Stomach (tissue), 9 donors: ENCODE measurements around the gene S1PR4. TPM values are rescaled to one million over a fixed set of nuclear protein-coding genes. Genes with fewer than 3 reads are reported as not detected.

Experiments used
- DNase-seq, 2 donors: peaks; one replicate each; pipeline versions ENCODE4 v3.0.0 to v3.0.0-alpha.2; 2013 to 2019
- H3K27ac ChIP-seq, 5 donors: fragments of 200-600 bp in 4 of 5; sonication (generic) in 4 of 5; one replicate each; pipeline ENCODE4 v1.5.1; 2013 to 2019; ENCODE audit warnings: mild to moderate bottlenecking in 1 of 5, moderate library complexity in 1 of 5
- H3K27me3 ChIP-seq, 3 donors: fragments of 200-600 bp; sonication (generic); one replicate each; pipeline ENCODE4 v1.5.1; 2017 to 2019; ENCODE audit warnings: mixed run types in 1 of 3
- H3K36me3 ChIP-seq, 4 donors: fragments of 200-600 bp; sonication (generic); 1 replicate in 3 of 4; 2 replicates in 1 of 4; pipeline ENCODE4 v1.5.1; 2016 to 2019
- H3K4me1 ChIP-seq, 4 donors: fragments of 200-600 bp; sonication (generic); one replicate each; pipeline ENCODE4 v1.5.1; 2016 to 2019
- H3K4me3 ChIP-seq, 4 donors: fragments of 200-600 bp; sonication (generic) in 3 of 4; one replicate each; pipeline ENCODE4 v1.5.1; 2016 to 2019; ENCODE audit warnings: mild to moderate bottlenecking in 1 of 4
- H3K9me3 ChIP-seq, 4 donors: fragments of 200-600 bp; sonication (generic); one replicate each; pipeline ENCODE4 v1.5.1; 2016 to 2019
- CTCF ChIP-seq, 7 experiments: fragments of 450-650 bp in 4 of 7; fragments of 200-600 bp in 3 of 7; sonication (generic) in 3 of 7; IDR thresholded peaks; one replicate each; pipeline ENCODE4 v1.5.1; 2016 to 2019; ENCODE audit warnings: antibody characterized with exemption in 7 of 7, control low read depth in 2 of 7, mild to moderate bottlenecking in 1 of 7
- EP300 ChIP-seq: sonication (generic); formaldehyde crosslinking; IDR thresholded peaks from one replicate; pipeline ENCODE4 v1.6.1; 2017; ENCODE audit warnings: antibody characterized with exemption
- POLR2A ChIP-seq, 4 donors: fragments of 450-650 bp; IDR thresholded peaks; one replicate each; pipeline ENCODE4 v1.6.1; 2016; ENCODE audit warnings: antibody characterized with exemption in 4 of 4, control low read depth in 2 of 4, mild to moderate bottlenecking in 1 of 4, moderate library complexity in 1 of 4
- POLR2AphosphoS5 ChIP-seq, 3 donors: sonication (generic); formaldehyde crosslinking; IDR thresholded peaks; one replicate each; pipeline ENCODE4 v1.6.1; 2016; ENCODE audit warnings: antibody characterized with exemption in 3 of 3
- WGBS, 5 donors: extraction: QIAGEN DNeasy Blood & Tissue Kit in 3 of 5; methylation state at CpG; one replicate each; pipeline versions ENCODE4 v1.1.5 to v1.1.7; 2013 to 2018; 5-methylcytosine and 5-hydroxymethylcytosine counted together
- intact Hi-C: fragments of 100-400 bp; cut with DNase I; formaldehyde crosslinking; loops from one replicate; pipeline ENCODE4 v1.15.1; 2023; ENCODE audit warnings: low total_unique reads
- polyA plus RNA-seq, 3 donors: library from polyadenylated mRNA; stranded (reverse); fragments of 200-250 nt; gene quantifications; one replicate each; pipeline ENCODE4 v1.2.3, GENCODE V29; 2013
- total RNA-seq, 5 donors: library from RNA; depleted of rRNA; stranded (reverse); fragments of >200 nt; gene quantifications; one replicate each; pipeline versions ENCODE4 v1.1.0 to v1.2.3, GENCODE V29; 2014 to 2016
- donor health status: healthy with polysubstance abuse.
- donor health status: Bipolar disorder and iron deficiency.
- donor health status: healthy.

S1PR4 gene
- total and polyA plus RNA-seq, 8 donors, result 1.3 to 22.2 (median 3.4) TPM; not detected in 2

- TF ChIP-seq POLR2AphosphoS5 (IDR thresholded peaks at IDR 0.05), result no peak
- no peak for TF ChIP-seq POLR2A (IDR thresholded peaks at IDR 0.05)
- TF ChIP-seq EP300, result no peak
- TF ChIP-seq CTCF (IDR thresholded peaks at IDR 0.05), result no peak
- H3K9me3 ChIP-seq, result no peaks in the 10 kb centered on the region
- 56 to 72% (median 64%) methylated on average over 4 of the region's 4 CpGs for WGBS, 5 donors
- peaks cover 0 to 17% (median 13%) of the 10 kb centered on the region in 4 donors for H3K4me1 ChIP-seq
- peaks cover 0 to 18% (median 0%) of the 10 kb centered on the region in 3 donors for H3K27me3 ChIP-seq
- no peak for DNase-seq
- H3K27ac ChIP-seq, result peak overlapping the region in 3 of 5 donors; percentile 66 to 80 (median 77)
- H3K4me3 ChIP-seq, result no peak overlapping the region
- H3K36me3 ChIP-seq, result no peaks in the 10 kb centered on the region
- intact Hi-C loops, result no loop called here
Measured at GRCh38 chr19:3133793-3134116, 44.8 kb upstream of the S1PR4 start.

- intact Hi-C loops, result no loop called here
- Histone ChIP-seq H3K4me3 (peak within 1 kb of the TSS; percentile 25 to 59 (median 44)), H3K27ac (peak within 1 kb of the TSS in 4 of 5 donors; percentile 50 to 84 (median 74)), H3K9me3 (no peaks in the 10 kb centered on the region), H3K36me3 (no peaks in the 10 kb centered on the region), H3K27me3 (peaks cover 0 to 18% (median 0%) of the 10 kb centered on the region in 3 donors), H3K4me1 (peaks cover 0 to 25% (median 14%) of the 10 kb centered on the region in 4 donors)
- TF ChIP-seq EP300 (no peak), CTCF (IDR thresholded peaks at IDR 0.05) (no peak), POLR2A (IDR thresholded peaks at IDR 0.05) (no peak), POLR2AphosphoS5 (IDR thresholded peaks at IDR 0.05) (no peak)
- 28 to 47% (median 32%) methylated on average over 26 to 40 of the region's 40 CpGs for WGBS, 5 donors
- peak; percentile 61 to 80 for DNase-seq
Measured at GRCh38 chr19:3135961-3136683, 42.4 kb upstream of the S1PR4 start, which contains the start of gene GNA15. GNA15 (plus strand) TSS chr19:3136033; CDS start chr19:3136451, 418 bp downstream.

- no peak for DNase-seq
- H3K9me3 ChIP-seq, result no peaks in the 10 kb centered on the region
- peaks cover 0 to 18% (median 0%) of the 10 kb centered on the region in 3 donors for H3K27me3 ChIP-seq
- 55 to 71% (median 64%) methylated on average over 13 to 16 of the region's 16 CpGs for WGBS, 5 donors
- peak overlapping the region in 4 of 5 donors; percentile 50 to 84 (median 74) for H3K27ac ChIP-seq
- H3K4me1 ChIP-seq, result peaks cover 0 to 30% (median 19%) of the 10 kb centered on the region in 4 donors
- intact Hi-C loops, result no loop called here
- peak overlapping the region; percentile 25 to 59 (median 44) for H3K4me3 ChIP-seq
- TF ChIP-seq POLR2AphosphoS5 (IDR thresholded peaks at IDR 0.05) (no peak), CTCF (IDR thresholded peaks at IDR 0.05) (no peak), EP300 (no peak), POLR2A (IDR thresholded peaks at IDR 0.05) (no peak)
- no peaks in the 10 kb centered on the region for H3K36me3 ChIP-seq
Measured at GRCh38 chr19:3136684-3137055, 41.9 kb upstream of the S1PR4 start.

- Histone ChIP-seq H3K4me1 (peaks cover 0 to 34% (median 24%) of the 10 kb centered on the region in 4 donors), H3K4me3 (peak overlapping the region; percentile 25 to 59 (median 44)), H3K9me3 (no peaks in the 10 kb centered on the region), H3K27ac (peak overlapping the region in 3 of 5 donors; percentile 50 to 84 (median 82)), H3K27me3 (peaks cover 0 to 18% (median 0%) of the 10 kb centered on the region in 3 donors), H3K36me3 (no peaks in the 10 kb centered on the region)
- intact Hi-C loops, result no loop called here
- no peak for TF ChIP-seq POLR2AphosphoS5 (IDR thresholded peaks at IDR 0.05)
- TF ChIP-seq POLR2A (IDR thresholded peaks at IDR 0.05), result no peak
- peak in 1 of 2 donors; percentile 64 for DNase-seq
- WGBS, 5 donors, result 34 to 50% (median 39%) methylated on average over 7 of the region's 7 CpGs
Measured at GRCh38 chr19:3137119-3137518, 41.5 kb upstream of the S1PR4 start.

GRCh38 chr19:3138268-3138667 is 40.3 kb upstream of the S1PR4 start:
- H3K36me3 ChIP-seq, result no peaks in the 10 kb centered on the region
- no peak for DNase-seq
- intact Hi-C loops, result no loop called here
- no peak overlapping the region for H3K4me3 ChIP-seq
- TF ChIP-seq POLR2AphosphoS5 (IDR thresholded peaks at IDR 0.05) (no peak), POLR2A (IDR thresholded peaks at IDR 0.05) (no peak), EP300 (no peak), CTCF (IDR thresholded peaks at IDR 0.05) (no peak)
- peaks cover 0 to 18% (median 0%) of the 10 kb centered on the region in 3 donors for H3K27me3 ChIP-seq
- no peaks in the 10 kb centered on the region for H3K9me3 ChIP-seq
- 74 to 91% (median 75%) methylated on average over 15 of the region's 15 CpGs for WGBS, 5 donors
- no peak overlapping the region for H3K27ac ChIP-seq
- peaks cover 0 to 41% (median 26%) of the 10 kb centered on the region in 4 donors for H3K4me1 ChIP-seq
